ENCODE data around the gene STAB1. TPM values are rescaled to one million over a fixed set of nuclear protein-coding genes. Genes with fewer than 3 reads are reported as not detected.

The STAB1 gene
- total RNA-seq, 2 donors from 2014 or later = 46.5 to 62.6 TPM

DNA sequence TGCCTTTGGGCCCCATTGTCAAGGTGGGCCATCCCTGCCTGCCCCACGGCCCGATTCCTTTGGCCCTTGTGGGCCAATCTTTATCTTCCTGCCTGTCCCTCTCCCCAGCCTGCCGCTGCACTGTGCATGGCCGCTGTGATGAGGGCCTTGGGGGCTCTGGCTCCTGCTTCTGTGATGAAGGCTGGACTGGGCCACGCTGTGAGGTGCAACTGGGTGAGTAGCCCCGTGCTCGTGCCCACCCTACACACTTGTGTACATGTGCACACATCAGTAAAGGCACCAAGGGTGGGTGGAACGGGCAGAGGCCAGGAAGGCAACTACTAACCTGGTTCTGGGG is 26.3 kb downstream of the STAB1 start:
- Histone ChIP-seq H3K27me3 (no peaks in the 10 kb centered on the region), H3K9me3 (no peaks in the 10 kb centered on the region), H3K27ac (no peak overlapping the region), H3K4me3 (no peak overlapping the region), H3K4me1 (peaks cover 0 to 32% of the 10 kb centered on the region in 2 donors), H3K36me3 (peaks cover 22% of the 10 kb centered on the region)
- no peak for DNase-seq (ENCODE audit: low spot score)
- TF ChIP-seq, protein P1, sequence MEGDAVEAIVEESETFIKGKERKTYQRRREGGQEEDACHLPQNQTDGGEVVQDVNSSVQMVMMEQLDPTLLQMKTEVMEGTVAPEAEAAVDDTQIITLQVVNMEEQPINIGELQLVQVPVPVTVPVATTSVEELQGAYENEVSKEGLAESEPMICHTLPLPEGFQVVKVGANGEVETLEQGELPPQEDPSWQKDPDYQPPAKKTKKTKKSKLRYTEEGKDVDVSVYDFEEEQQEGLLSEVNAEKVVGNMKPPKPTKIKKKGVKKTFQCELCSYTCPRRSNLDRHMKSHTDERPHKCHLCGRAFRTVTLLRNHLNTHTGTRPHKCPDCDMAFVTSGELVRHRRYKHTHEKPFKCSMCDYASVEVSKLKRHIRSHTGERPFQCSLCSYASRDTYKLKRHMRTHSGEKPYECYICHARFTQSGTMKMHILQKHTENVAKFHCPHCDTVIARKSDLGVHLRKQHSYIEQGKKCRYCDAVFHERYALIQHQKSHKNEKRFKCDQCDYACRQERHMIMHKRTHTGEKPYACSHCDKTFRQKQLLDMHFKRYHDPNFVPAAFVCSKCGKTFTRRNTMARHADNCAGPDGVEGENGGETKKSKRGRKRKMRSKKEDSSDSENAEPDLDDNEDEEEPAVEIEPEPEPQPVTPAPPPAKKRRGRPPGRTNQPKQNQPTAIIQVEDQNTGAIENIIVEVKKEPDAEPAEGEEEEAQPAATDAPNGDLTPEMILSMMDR (IDR thresholded peaks at IDR 0.05) = no peak

- peaks cover 0 to 38% of the 10 kb centered on the region in 2 donors for H3K4me1 ChIP-seq
- DNase-seq (ENCODE audit: low spot score) = no peak
- peaks cover 28% of the 10 kb centered on the region for H3K36me3 ChIP-seq
- TF ChIP-seq, protein P1 (IDR thresholded peaks at IDR 0.05) = no peak
- H3K27ac ChIP-seq = no peak overlapping the region
- no peak overlapping the region for H3K4me3 ChIP-seq
- H3K9me3 ChIP-seq = no peaks in the 10 kb centered on the region
- no peaks in the 10 kb centered on the region for H3K27me3 ChIP-seq
Observed at GRCh38 chr3:52521881-52522650, 26.9 kb downstream of the STAB1 start.

- TF ChIP-seq, protein P1 (IDR thresholded peaks at IDR 0.05) = no peak
- Histone ChIP-seq H3K36me3 (peaks cover 34% of the 10 kb centered on the region), H3K4me1 (peaks cover 0 to 41% of the 10 kb centered on the region in 2 donors), H3K4me3 (no peak overlapping the region), H3K27me3 (no peaks in the 10 kb centered on the region), H3K27ac (no peak overlapping the region), H3K9me3 (no peaks in the 10 kb centered on the region)
- no peak for DNase-seq (ENCODE audit: low spot score)
Observed at GRCh38 chr3:52522651-52523251, 27.6 kb downstream of the STAB1 start.

DNA sequence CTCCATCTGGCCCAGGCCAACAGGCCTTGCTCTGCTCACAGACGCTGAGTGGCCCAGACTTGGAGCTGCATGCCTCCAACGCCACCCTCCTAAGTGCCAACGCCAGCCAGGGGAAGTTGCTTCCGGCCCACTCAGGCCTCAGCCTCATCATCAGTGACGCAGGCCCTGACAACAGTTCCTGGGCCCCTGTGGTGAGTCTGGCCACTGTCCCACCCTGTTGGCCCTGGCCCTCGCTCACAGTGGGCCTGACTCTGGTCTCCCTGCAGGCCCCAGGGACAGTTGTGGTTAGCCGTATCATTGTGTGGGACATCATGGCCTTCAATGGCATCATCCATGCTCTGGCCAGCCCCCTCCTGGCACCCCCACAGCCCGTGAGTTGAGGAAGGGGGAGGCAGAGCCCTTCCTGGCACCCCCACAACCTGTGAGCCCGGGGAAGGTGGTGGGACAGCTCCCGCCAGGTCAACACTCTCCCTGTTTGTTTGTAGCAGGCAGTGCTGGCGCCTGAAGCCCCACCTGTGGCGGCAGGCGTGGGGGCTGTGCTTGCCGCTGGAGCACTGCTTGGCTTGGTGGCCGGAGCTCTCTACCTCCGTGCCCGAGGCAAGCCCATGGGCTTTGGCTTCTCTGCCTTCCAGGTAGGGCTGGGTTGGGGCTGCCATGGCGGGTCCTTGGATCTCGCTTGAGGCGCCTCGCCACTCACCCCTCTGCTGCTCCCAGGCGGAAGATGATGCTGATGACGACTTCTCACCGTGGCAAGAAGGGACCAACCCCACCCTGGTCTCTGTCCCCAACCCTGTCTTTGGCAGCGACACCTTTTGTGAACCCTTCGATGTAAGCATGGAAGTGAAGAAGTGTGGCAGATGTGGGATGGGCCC is 28.5 kb downstream of the STAB1 start:
- no peak overlapping the region for H3K4me3 ChIP-seq
- DNase-seq (ENCODE audit: low spot score) = no peak
- TF ChIP-seq, protein P1 (IDR thresholded peaks at IDR 0.05) = no peak
- H3K4me1 ChIP-seq = peaks cover 0 to 44% of the 10 kb centered on the region in 2 donors
- H3K27me3 ChIP-seq = no peaks in the 10 kb centered on the region
- H3K27ac ChIP-seq = peak overlapping the region; percentile 74 to 83
- peaks cover 43% of the 10 kb centered on the region for H3K36me3 ChIP-seq
- no peaks in the 10 kb centered on the region for H3K9me3 ChIP-seq

DNA sequence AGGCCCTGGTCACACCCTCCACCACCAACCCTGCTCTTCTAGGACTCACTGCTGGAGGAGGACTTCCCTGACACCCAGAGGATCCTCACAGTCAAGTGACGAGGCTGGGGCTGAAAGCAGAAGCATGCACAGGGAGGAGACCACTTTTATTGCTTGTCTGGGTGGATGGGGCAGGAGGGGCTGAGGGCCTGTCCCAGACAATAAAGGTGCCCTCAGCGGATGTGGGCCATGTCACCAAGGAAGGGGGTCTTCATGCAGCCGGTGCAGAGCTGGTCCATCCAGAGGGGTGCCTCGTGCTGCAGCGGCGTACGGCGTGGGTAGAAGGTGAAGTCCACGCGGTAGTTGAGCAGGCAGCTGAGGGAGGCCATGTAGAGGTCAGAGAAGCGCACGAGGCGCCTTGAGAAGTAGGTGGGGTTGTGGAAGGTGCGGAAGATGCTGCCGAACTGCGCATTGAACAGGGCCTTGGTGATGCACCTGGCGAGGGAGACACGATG is 29.2 kb downstream of the STAB1 start:
- peaks cover 45% of the 10 kb centered on the region for H3K36me3 ChIP-seq
- H3K4me3 ChIP-seq = no peak overlapping the region
- H3K27me3 ChIP-seq = no peaks in the 10 kb centered on the region
- H3K9me3 ChIP-seq = no peaks in the 10 kb centered on the region
- peak overlapping the region; percentile 74 to 83 for H3K27ac ChIP-seq
- DNase-seq (ENCODE audit: low spot score) = no peak
- TF ChIP-seq, protein P1 (IDR thresholded peaks at IDR 0.05) = no peak
- H3K4me1 ChIP-seq = peaks cover 0 to 48% of the 10 kb centered on the region in 2 donors

All from right atrium auricular region (tissue), 2 donors.